Epithelial cell of proximal tubule (primary cell): ENCODE measurements around the gene MCTP1. TPM values are rescaled to one million over a fixed set of nuclear protein-coding genes. Genes with fewer than 3 reads are reported as not detected.

Experiments
- DNase-seq: peaks from one replicate; pipeline ENCODE4 v3.0.0-alpha.2; 2011; ENCODE audit warnings: low read depth
- H3K4me3 ChIP-seq: 2 replicates; pipeline ENCODE4 v1.5.1; 2011; ENCODE audit warnings: low read depth, mild to moderate bottlenecking, low read length
- CTCF ChIP-seq: conservative IDR thresholded peaks from 2 replicates; pipeline ENCODE4 v1.5.1; 2012; ENCODE audit warnings: low read depth, mild to moderate bottlenecking, low read length
- total RNA-seq: library from RNA; depleted of rRNA; stranded (reverse); fragments of >200 nt; gene quantifications from 2 replicates; pipeline ENCODE4 v1.2.3, GENCODE V29; 2015

MCTP1 gene
- total RNA-seq, 1 donor from 2014 or later: 9.7 TPM

DNA sequence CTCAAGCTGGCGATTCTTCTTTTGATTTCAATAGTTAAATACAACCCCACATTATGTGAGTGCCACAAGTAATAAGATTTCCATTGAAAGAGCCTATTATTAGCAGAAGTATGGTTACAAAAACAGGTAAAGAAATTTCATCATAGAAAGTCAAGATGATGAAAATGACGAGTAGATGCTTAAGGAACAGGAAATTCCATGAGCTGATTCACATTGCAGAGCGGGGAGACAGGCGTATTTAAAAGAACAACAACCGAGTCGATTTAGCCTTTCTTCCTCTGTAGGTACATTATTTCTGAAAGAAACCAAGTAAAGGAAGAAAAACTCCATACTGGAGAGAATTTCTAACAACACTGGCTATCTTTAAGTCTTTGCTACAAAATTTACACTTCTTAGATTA lies 356.0 kb downstream of the MCTP1 start:
- DNase-seq: no peak
- H3K4me3 ChIP-seq: no peak overlapping the region
- TF ChIP-seq CTCF: no peak

DNA sequence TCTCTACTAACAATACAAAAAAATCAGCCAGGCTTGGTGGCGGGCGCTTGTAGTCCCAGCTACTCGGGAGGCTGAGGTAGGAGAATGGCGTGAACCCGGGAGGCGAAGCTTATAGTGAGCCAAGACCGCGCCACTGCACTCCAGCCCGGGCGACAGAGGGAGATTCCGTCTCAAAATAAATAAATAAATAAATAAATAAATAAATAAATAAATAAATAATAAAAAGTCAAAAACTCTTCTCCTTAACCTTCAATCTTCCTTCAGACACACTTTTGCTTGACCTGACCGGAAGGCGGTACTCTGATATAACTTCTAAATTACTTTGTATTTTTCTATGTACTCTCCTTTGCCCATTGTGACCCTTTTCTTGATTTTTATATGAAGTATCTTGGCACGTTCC lies 364.3 kb downstream of the MCTP1 start:
- TF ChIP-seq CTCF: no peak
- no peak for DNase-seq

DNA sequence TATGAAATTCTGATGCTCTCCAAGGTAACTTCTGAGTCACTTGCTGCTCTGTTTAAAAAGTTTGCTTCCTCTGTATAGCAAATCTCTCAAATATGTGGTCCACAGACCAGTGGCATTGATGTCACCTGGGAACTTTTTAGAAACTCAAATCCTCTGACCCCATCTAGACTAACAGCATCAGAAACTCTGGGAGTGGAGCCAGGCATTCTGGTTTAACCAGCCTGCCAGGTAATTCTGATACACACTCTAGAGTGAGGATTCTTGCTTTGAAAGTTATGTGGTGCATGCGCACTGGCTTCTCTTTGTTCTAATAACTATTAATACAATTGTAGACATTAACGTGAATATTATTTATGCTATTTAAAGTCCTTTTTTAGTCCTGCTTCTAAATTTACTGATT lies 368.3 kb downstream of the MCTP1 start:
- no peak for DNase-seq
- no peak for TF ChIP-seq CTCF
- no peak overlapping the region for H3K4me3 ChIP-seq

More for the DNA sequence above, 364.3 kb downstream of the MCTP1 start:
- no peak overlapping the region for H3K4me3 ChIP-seq

GRCh38 chr5:94911276-94911675 lies 373.6 kb downstream of the MCTP1 start:
- no peak overlapping the region for H3K4me3 ChIP-seq
- DNase-seq: no peak
- no peak for TF ChIP-seq CTCF

GRCh38 chr5:94910721-94911120 lies 374.2 kb downstream of the MCTP1 start:
- no peak for TF ChIP-seq CTCF
- no peak for DNase-seq

GRCh38 chr5:94908889-94909480 lies 375.9 kb downstream of the MCTP1 start:
- peak; percentile 79 for TF ChIP-seq CTCF
- H3K4me3 ChIP-seq: no peak overlapping the region
- DNase-seq: peak; percentile 7

More at GRCh38 chr5:94910721-94911120, 374.2 kb downstream of the MCTP1 start:
- no peak overlapping the region for H3K4me3 ChIP-seq

DNA sequence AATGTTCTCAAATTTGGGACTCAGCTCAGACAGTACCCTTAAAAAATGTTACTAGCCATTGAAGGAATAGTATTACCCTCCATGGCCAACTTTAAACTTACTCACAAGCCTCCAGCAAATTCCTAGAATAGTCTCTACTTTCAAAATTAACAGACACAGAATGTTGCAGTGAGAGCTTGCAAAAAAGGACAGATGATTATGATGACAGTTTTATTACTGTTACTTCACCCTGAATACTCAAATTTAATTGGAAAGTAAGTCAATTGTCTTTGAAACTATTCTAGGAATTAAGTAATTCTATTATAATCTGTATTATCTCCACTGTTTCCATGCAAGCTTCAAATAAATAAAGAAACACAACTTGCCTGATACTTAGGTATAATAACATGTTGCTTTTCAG lies 378.1 kb downstream of the MCTP1 start:
- DNase-seq: no peak
- no peak for TF ChIP-seq CTCF
- no peak overlapping the region for H3K4me3 ChIP-seq
